ENCODE measurements around the gene HOXA2.

GRCh38 chr7:27091105-27091504, 11.4 kb downstream of the HOXA2 start:
- TF ChIP-seq CTCF (IDR thresholded peaks at IDR 0.05 in 4 of 5, conservative IDR thresholded peaks at IDR 0.05 in 1 of 5) (no peak), POLR2A (IDR thresholded peaks at IDR 0.05) (no peak)

Measured in gastrocnemius medialis (tissue), 4 donors.